ENCODE measurements around the gene ZNF808. TPM values are rescaled to one million over a fixed set of nuclear protein-coding genes. Genes with fewer than 3 reads are reported as not detected.
"Not testable (repeated sequence)": the region's sequence is repeated elsewhere in the genome, so short reads cannot be mapped to it uniquely, and the experiment has no call there.

ZNF808 gene
- total RNA-seq, 1 donor from 2014 or later, result 33.7 TPM

DNA sequence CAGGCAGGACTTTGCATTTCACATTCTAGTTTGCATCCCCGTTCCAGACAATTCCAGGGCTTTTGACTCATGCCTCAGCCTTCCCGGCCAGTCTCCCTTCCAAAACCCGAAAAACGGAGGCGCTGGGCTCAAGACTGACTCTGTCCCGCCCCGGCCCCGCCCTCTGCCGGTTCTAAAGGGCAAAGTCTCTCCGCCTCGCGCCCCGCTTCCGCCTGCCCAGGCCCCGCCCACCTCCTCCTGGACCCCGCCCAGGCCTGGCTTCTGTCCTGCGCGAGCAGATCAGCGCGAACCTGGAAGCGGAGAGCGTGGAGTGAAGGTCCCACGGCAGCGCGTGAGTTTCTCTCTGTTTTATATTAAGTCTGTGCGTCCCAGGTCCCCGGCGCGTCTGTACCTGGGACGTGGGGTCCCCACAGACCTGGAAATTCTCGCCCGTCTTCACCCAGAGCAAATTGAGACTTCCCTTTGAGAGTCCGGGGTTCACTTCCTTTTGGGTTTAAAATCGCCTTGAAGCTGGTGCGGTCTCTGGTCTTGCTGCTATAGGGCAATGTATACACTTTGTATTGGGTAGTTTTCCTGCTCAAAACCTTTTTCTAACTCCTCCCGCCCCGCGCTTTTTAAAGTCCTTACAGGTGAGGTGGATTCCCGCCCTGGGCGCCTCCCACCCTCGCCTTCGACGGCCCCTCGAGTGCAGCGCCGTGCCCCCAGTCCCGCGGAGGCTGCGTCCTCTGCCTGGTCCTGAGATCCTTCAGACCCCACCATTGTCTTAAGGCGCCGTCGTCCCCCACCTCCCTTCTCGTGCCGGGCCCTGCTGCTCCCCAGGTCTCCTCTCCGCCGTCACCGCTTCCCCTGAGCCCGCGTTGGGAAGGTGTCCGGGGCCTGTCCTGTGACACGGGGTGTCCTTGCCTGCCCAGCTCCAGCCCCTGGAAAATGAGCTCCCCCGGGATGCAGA, 73.8 kb downstream of the ZNF808 start:
- H3K4me1 Mint-ChIP-seq, result peaks cover 26% of the 10 kb centered on the region
- peak overlapping the region; percentile 86 for H3K27ac Mint-ChIP-seq
- ChIA-PET POLR2A (interaction anchor here (0.6 to 0.7 kb wide), 2 partner anchors 232 to 669 kb away, joined by 4 to 10 read pairs; partner anchors contain the start of gene ZNF880), CTCF (no interaction called here)
- intact Hi-C loops (cut with micrococcal nuclease), result loop anchor here (1.0 kb wide), 5 partner anchors 31 to 304 kb away; partner anchors contain the start of genes ZNF480, ZNF611, ZNF701 and ZNF808
- no peaks in the 10 kb centered on the region for H3K27me3 Mint-ChIP-seq
- H3K4me3 Mint-ChIP-seq, result peak overlapping the region; percentile 93
- TF ChIP-seq CTCF (IDR thresholded peaks at IDR 0.05), result no peak
- DNase-seq, result peak; percentile 95
- H3K9me3 Mint-ChIP-seq, result peaks cover 11% of the 10 kb centered on the region
- H3K36me3 Mint-ChIP-seq (ENCODE audit: low read depth), result peaks cover 34% of the 10 kb centered on the region
- peak; percentile 99 for ATAC-seq (ENCODE audit: low read depth)

GRCh38 chr19:52601974-52602366, 74.5 kb downstream of the ZNF808 start:
- DNase-seq; H3K9me3 Mint-ChIP-seq; CTCF ChIA-PET; ATAC-seq (ENCODE audit: low read depth); H3K27me3 Mint-ChIP-seq: not testable (repeated sequence)
- intact Hi-C loops (cut with micrococcal nuclease), result loop anchor here (1.0 kb wide), 5 partner anchors 32 to 305 kb away; partner anchors contain the start of genes ZNF480, ZNF611, ZNF701 and ZNF808
- POLR2A ChIA-PET, result interaction anchor here (0.6 to 0.7 kb wide), 2 partner anchors 232 to 670 kb away, joined by 4 to 10 read pairs; partner anchors contain the start of gene ZNF880
- peak overlapping the region; percentile 86 for H3K27ac Mint-ChIP-seq
- H3K4me3 Mint-ChIP-seq, result peak overlapping the region; percentile 93
- peaks cover 29% of the 10 kb centered on the region for H3K36me3 Mint-ChIP-seq (ENCODE audit: low read depth)
- peaks cover 26% of the 10 kb centered on the region for H3K4me1 Mint-ChIP-seq

GRCh38 chr19:52602941-52603340, 75.5 kb downstream of the ZNF808 start:
- POLR2A ChIA-PET, result no interaction called here
- H3K27me3 Mint-ChIP-seq, result no peaks in the 10 kb centered on the region
- H3K9me3 Mint-ChIP-seq, result peaks cover 6% of the 10 kb centered on the region
- H3K4me1 Mint-ChIP-seq, result peaks cover 26% of the 10 kb centered on the region
- DNase-seq (no peak), ATAC-seq (ENCODE audit: low read depth) (no peak)
- H3K4me3 Mint-ChIP-seq, result peak overlapping the region; percentile 93
- peaks cover 24% of the 10 kb centered on the region for H3K36me3 Mint-ChIP-seq (ENCODE audit: low read depth)
- intact Hi-C loops (cut with micrococcal nuclease), result no loop called here
- CTCF ChIA-PET, result no interaction called here
- TF ChIP-seq CTCF (IDR thresholded peaks at IDR 0.05), result no peak
- no peak overlapping the region for H3K27ac Mint-ChIP-seq

- DNase-seq (no peak), ATAC-seq (ENCODE audit: low read depth) (no peak)
- Mint-ChIP-seq H3K27me3 (no peaks in the 10 kb centered on the region), H3K27ac (no peak overlapping the region), H3K4me3 (no peak overlapping the region), H3K36me3 (ENCODE audit: low read depth) (peaks cover 26% of the 10 kb centered on the region), H3K4me1 (peaks cover 26% of the 10 kb centered on the region), H3K9me3 (peaks cover 6% of the 10 kb centered on the region)
- TF ChIP-seq CTCF (IDR thresholded peaks at IDR 0.05), result no peak
- intact Hi-C loops (cut with micrococcal nuclease), result no loop called here
- POLR2A ChIA-PET, result no interaction called here
- CTCF ChIA-PET, result no interaction called here
Measured at GRCh38 chr19:52603558-52604207, 76.2 kb downstream of the ZNF808 start.

Other genes starting within 250 kb of the ZNF808 start
- 24.0 and 25.5 TPM in 2 replicates for gene ZNF480, start 230.5 kb upstream of the ZNF808 start, total RNA-seq
- 1.1 and 2.0 TPM in 2 replicates for gene ZNF610, start 191.4 kb upstream of the ZNF808 start, total RNA-seq
- 28.0 and 29.5 TPM in 2 replicates for gene ZNF880, start 157.7 kb upstream of the ZNF808 start, total RNA-seq
- gene ZNF528, start 129.8 kb upstream of the ZNF808 start, total RNA-seq, result 29.8 and 40.3 TPM in 2 replicates
- 0.16 TPM in 1 of 2 replicates, not detected in the other for gene ZNF534, start 98.5 kb upstream of the ZNF808 start, total RNA-seq
- 2.6 and 2.8 TPM in 2 replicates for gene ZNF578, start 74.1 kb upstream of the ZNF808 start, total RNA-seq
- 30.6 and 32.7 TPM in 2 replicates for gene ZNF701, start 42.6 kb downstream of the ZNF808 start, total RNA-seq
- gene ZNF83, start 110.7 kb downstream of the ZNF808 start, total RNA-seq, result 42.3 and 49.4 TPM in 2 replicates
- 33.5 and 41.9 TPM in 2 replicates for gene ZNF611, start 207.4 kb downstream of the ZNF808 start, total RNA-seq